HG03354 (cell line): ENCODE results near the gene MBOAT2.
"Not testable (repeated sequence)": the region's sequence is repeated elsewhere in the genome, so short reads cannot be mapped to it uniquely, and the experiment has no call there.

Source experiments
- ATAC-seq: cut with Tn5 transposase; IDR thresholded peaks from one replicate; pipeline ENCODE4 v1.9.1; 2021; ENCODE audit warnings: mild to moderate bottlenecking; ENCODE audit not compliant: unreplicated experiment, poor library complexity, severe bottlenecking

The MBOAT2 gene

DNA sequence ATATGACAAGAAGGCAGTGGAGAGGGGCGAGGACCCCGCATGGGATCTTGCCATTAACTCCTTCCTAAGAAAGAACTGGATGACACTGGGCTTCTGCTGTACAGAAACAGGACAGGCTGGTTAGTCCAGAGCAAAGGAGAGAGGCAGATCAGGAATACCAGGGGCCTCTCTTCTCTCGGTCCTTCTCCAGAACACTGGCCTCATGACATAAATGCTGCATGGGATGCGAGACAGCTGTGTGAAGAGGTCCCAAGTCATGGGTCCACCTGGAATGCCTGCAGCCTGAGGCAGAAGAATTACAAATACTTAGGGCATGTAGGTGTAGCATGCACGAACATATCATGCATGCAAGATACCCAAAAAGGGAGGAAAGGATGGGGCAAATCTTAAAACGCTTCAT lies 9.1 kb downstream of the MBOAT2 start:
- no peak for ATAC-seq

DNA sequence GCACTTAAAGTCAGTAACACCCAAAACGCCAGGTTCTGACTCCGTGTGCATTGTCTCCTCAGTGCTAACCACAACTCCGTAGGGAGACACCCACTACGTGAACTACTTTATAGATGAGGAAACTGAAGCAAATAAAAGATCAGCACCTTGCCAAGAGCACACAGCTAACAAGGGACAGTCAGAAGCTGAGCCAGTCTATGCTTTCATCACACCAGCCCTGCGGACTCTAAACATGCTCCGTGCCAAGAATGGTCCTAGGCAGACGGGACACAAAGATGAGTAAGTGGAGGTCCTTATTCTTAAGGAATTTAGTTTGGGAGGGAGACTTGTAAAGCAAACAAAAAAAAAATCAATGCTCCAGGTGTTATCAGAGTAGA lies 9.6 kb downstream of the MBOAT2 start:
- no peak for ATAC-seq

DNA sequence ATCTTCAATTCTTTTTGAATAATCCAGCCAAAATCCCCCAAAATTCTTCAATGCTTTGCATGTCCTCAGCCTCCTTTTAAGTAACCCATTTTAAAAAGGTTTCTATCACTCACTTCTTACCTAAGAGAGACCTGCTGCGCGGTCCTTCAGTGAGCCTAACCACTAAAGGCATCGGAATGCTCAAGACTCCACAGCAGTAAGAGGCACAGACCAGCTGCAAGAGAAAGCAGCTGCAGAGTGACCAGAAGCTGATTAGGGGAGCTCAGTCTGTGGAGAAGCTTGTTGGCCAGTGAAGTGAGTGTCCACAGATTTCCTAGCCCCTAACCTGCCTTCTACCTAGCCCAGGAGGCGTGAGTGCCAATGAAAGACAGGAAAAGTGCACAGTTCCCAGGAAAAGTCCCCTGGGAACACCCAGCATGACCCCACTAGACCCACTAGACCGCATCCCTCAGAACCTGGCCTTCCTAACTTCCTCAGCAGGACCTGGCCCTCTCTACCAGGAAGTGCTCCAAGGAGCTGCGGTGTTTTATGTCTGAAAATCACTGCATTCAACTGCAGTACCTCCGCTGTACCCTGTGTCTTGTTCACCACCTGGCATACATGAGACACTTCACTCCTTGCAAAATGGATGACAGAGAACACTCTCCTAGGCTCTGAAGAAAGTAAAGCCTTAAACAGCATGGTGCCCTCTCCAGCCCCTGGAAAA lies 10.1 kb downstream of the MBOAT2 start:
- ATAC-seq, result no peak

GRCh38 chr2:8992643-8993042 lies 10.8 kb downstream of the MBOAT2 start:
- ATAC-seq, result no peak

- no peak for ATAC-seq
Measured at GRCh38 chr2:8989536-8990079, 13.9 kb downstream of the MBOAT2 start.

DNA sequence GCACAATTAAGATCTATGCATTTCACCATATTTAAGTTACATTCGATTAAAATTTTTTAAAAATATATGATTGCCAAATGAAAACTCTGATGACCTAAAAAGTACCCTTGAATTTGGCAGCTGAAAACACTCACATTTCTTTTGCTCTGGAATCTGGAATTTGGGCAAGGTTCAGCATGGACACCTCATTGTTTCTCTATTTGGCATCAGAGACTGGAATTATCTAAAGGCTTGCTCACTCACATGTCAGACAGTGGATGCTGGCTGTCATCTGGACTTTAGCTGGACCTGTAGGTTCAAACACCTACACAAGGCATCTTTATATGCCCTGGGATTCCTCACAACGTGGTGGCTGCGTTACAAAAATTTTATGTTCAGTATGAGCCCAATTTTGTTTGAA lies 16.1 kb downstream of the MBOAT2 start:
- no peak for ATAC-seq

GRCh38 chr2:8986327-8986976 lies 17.0 kb downstream of the MBOAT2 start:
- peak; percentile 47 for ATAC-seq

- no peak for ATAC-seq
Measured at GRCh38 chr2:8985561-8986326, 17.7 kb downstream of the MBOAT2 start.

DNA sequence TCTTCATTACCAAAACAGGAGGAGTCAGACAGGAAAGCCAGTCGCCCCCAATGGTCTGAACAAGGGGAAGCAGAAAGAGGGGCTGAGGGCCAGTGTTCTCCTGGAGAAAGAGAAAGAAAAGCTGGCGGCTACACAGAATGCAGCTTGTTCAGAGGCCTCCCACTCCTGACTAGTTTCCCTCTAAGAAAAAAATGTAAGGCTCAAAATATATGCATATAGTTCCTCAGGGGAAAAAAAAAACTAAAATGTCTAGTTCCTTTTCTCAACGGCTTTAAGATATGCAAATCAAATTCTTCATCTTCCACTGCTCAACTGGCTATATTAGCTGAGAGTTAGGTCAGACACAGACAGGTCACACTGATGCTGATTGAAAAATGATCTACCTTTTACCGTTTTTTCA lies 18.6 kb downstream of the MBOAT2 start:
- no peak for ATAC-seq

DNA sequence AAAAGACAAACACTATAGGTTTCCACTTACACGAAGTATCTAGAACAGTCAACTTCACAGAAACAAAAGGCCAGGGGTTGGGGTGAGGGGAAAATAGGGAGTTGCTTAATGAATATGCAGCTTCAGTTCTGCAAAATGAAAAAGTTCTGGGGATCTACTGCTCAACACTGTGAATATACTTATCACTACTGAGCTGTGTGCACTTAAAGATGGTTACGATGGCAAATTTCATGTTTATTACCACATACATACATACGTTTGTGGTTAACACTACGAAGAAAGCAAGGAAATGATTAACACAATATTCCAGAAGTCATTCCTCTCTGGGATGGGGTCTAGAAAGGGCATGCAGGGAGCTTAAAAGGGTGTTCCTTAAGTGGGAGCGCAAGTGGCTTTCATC lies 19.3 kb downstream of the MBOAT2 start:
- ATAC-seq, result no peak

- no peak for ATAC-seq
Measured at GRCh38 chr2:8983571-8983970, 19.9 kb downstream of the MBOAT2 start.

GRCh38 chr2:8981876-8982275 lies 21.6 kb downstream of the MBOAT2 start:
- ATAC-seq, result no peak

DNA sequence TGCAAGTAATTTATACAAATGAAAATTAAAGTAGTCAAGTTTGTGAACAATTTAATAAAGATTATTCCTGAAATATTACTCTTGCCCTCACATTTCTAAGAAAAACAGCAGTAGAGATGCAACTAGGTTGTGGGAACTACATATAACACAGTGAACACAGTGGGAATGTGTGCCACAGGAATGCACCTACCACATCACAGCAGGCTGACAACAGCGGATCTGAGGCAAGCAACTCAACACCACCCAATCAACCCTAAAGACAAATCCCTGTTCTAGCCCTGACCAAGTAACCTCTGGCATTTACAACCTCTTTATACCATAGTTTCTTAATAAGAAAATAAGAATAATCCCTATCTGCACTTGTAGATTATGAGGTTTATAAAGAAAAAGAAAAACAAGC lies 23.4 kb downstream of the MBOAT2 start:
- ATAC-seq, result no peak

DNA sequence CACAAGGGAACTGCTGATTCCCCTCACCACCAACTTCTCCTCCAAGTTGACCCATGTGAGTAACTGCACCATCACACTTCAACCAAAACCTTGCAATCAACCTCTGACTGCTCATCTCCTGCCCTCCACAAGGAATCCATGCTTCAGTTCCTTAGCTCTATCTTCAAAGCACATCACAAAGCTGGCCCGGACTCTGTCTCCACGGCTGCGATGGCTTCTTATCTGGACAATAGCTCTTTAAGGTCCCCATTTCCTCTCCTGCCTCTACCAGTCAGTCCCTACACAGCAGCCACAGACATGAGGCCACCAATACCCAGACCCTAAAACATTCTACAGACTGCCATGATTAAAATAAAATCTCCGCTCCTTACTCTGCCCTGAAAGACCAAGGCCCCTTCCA lies 25.7 kb downstream of the MBOAT2 start:
- ATAC-seq, result no peak

DNA sequence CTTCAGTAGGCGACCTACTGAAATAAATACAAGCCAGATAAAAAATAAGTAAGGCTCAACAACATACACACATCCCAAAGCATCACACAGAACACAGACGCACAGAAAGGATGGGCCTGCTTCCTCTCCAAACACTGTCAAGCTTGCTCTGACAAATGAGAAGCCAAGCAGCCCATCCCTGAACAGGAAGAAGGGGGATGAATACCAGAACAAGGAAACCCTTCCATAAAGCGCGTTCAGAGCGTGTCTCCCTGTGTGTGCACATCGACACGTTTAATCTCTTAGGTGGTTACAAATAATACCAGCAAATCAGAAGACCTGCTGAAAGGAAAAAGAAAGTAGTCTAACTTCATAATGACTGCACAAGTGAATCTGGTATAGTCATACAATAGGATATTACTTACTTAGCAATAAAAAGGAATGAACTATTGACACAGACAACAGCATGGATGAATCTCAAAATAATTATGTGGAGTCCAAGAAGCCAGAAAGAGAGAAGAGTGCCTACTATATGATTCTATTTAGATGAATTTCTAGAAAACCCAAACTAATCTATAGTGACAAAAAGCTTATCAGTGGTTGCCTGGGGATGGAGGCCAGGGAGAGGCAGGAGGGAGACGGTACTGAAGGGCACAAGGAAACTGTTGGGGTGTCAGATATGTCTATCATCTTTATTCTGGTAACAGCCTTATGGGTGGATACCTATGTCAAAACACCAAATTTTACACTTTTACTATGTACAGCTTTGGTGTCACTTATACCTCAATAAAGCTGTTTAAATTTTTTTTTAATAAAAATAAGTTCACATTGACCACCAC lies 26.8 kb downstream of the MBOAT2 start:
- ATAC-seq, result no peak

DNA sequence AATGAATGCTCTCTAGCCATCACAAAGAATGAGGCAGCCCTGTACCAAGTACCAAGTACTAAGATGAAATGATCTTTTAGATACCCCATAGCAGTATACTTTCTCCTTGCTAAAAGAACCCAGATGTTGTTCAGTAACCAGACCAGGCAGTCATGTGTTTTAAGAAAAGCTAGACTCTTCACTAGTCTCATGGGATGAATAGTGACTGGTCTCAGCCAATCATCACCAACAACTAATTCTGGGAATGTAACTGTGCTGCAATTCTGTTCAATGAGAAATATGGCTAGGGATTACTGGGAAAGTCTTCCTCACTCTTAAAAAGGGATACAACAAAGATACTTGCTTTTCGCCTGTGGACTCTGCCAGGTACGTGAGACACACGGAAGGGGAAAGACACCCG lies 29.5 kb downstream of the MBOAT2 start:
- no peak for ATAC-seq

- not testable (repeated sequence) for ATAC-seq
Measured at GRCh38 chr2:8973017-8973416, 30.5 kb downstream of the MBOAT2 start.

GRCh38 chr2:8972535-8972934 lies 30.9 kb downstream of the MBOAT2 start:
- ATAC-seq, result not testable (repeated sequence)

GRCh38 chr2:8969348-8969747 lies 34.1 kb downstream of the MBOAT2 start:
- ATAC-seq, result not testable (repeated sequence)
